ENCODE measurements around the gene FHAD1.

Gene FHAD1

DNA sequence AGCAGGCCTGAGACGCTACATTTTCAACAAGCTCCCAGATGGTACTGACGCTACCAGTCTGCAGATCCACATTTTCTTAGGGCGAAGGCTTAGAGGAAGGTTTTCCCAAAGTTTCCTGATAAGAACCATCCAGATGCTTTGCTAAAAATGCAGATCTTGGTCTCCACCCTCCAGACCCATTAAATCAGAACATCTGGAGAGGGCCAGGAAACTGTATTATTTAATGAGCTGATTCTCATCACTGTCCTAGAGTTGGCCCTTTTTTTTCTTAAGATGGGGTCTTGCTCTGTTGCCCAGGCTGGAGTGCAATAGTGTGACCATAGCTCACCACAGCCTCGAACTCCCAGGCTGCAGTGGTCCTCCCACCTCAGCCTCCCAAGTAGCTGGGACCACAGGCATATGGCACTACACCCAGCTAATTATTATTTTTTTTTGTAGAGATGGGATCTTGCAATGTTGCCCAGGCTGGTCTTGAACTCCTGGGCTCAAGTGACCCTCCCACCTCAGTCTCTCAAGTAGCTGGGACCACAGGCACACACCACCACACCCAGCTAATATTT, 95.5 kb downstream of the FHAD1 start:
- no peak for DNase-seq
- TF ChIP-seq, protein P1, sequence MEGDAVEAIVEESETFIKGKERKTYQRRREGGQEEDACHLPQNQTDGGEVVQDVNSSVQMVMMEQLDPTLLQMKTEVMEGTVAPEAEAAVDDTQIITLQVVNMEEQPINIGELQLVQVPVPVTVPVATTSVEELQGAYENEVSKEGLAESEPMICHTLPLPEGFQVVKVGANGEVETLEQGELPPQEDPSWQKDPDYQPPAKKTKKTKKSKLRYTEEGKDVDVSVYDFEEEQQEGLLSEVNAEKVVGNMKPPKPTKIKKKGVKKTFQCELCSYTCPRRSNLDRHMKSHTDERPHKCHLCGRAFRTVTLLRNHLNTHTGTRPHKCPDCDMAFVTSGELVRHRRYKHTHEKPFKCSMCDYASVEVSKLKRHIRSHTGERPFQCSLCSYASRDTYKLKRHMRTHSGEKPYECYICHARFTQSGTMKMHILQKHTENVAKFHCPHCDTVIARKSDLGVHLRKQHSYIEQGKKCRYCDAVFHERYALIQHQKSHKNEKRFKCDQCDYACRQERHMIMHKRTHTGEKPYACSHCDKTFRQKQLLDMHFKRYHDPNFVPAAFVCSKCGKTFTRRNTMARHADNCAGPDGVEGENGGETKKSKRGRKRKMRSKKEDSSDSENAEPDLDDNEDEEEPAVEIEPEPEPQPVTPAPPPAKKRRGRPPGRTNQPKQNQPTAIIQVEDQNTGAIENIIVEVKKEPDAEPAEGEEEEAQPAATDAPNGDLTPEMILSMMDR (IDR thresholded peaks at IDR 0.05) = no peak
- Mint-ChIP-seq H3K9me3 (peaks cover 15% of the 10 kb centered on the region), H3K4me1 (peaks cover 45% of the 10 kb centered on the region), H3K27me3 (ENCODE audit: low read depth, poor library complexity) (peaks cover 16% of the 10 kb centered on the region), H3K36me3 (ENCODE audit: low read depth) (no peaks in the 10 kb centered on the region), H3K4me3 (no peak overlapping the region), H3K27ac (no peak overlapping the region)

DNA sequence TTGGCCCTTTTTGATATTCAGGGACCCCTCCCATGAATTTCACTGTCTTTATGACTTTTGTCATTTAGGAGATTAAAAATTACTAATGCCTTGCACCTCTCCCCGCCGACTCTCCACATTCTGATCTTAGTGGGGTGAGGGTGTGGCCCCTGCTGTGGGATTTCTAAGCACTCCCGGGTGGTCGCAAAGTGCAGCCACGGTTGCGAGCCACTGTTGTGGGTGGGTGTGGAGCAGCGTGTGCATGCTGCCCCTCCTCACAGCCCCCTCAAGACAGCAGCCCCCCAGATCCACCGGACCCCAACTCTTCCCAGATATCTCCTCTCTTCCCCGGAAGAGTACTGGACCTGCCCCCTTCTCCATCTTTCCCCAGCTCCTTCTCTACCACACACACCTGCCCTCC, 96.1 kb downstream of the FHAD1 start:
- Mint-ChIP-seq H3K4me3 (no peak overlapping the region), H3K4me1 (peaks cover 43% of the 10 kb centered on the region), H3K36me3 (ENCODE audit: low read depth) (no peaks in the 10 kb centered on the region), H3K9me3 (peaks cover 14% of the 10 kb centered on the region), H3K27me3 (ENCODE audit: low read depth, poor library complexity) (peaks cover 15% of the 10 kb centered on the region), H3K27ac (no peak overlapping the region)
- DNase-seq = no peak
- TF ChIP-seq, protein P1 (IDR thresholded peaks at IDR 0.05) = no peak

DNA sequence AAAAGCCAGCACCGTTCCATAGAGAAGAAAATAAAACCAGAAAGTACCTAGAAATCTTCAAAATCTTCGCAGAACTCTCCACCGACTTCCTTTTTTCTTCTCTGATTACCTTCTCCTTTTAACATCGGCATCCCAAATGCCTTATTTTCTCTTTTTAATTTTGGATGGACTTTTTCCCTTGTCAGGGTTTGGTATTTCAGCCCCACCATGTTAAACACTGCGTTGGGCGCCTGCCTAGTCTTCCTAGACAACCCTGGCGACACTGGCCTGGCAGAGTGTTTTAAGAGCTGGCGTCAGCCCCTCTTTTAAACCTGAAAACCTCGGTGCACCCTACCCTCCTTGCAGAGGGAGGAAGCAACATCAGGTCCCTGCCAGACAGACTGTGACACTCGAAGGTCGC, 96.7 kb downstream of the FHAD1 start:
- peaks cover 10% of the 10 kb centered on the region for H3K27me3 Mint-ChIP-seq (ENCODE audit: low read depth, poor library complexity)
- H3K36me3 Mint-ChIP-seq (ENCODE audit: low read depth) = no peaks in the 10 kb centered on the region
- peak overlapping the region; percentile 24 for H3K27ac Mint-ChIP-seq
- no peak overlapping the region for H3K4me3 Mint-ChIP-seq
- DNase-seq = peak; percentile 25
- H3K9me3 Mint-ChIP-seq = peaks cover 8% of the 10 kb centered on the region
- TF ChIP-seq, protein P1 (IDR thresholded peaks at IDR 0.05) = no peak
- peaks cover 37% of the 10 kb centered on the region for H3K4me1 Mint-ChIP-seq

DNA sequence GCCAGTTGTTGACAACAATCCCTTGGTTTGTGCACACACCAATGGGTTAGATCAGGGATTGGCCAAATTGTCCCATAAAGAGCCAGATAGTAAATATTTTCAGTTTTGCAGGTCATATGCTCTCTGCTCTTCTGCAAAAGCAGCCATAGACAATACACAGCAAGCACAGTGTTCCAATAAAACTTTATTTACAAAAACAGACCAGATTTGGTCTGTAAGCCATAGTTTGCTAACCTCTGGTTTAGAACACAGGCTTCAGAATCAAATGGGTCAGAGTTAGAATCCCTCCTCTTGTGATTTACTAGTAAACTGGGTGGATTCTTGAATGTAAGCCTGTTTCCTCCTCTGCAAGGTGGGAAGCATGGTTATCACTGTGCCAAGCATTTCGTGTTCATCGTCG, 97.4 kb downstream of the FHAD1 start:
- Mint-ChIP-seq H3K4me1 (peaks cover 37% of the 10 kb centered on the region), H3K36me3 (ENCODE audit: low read depth) (no peaks in the 10 kb centered on the region), H3K4me3 (no peak overlapping the region), H3K27me3 (ENCODE audit: low read depth, poor library complexity) (peaks cover 10% of the 10 kb centered on the region), H3K27ac (no peak overlapping the region), H3K9me3 (peaks cover 7% of the 10 kb centered on the region)
- DNase-seq = no peak
- TF ChIP-seq, protein P1 (IDR thresholded peaks at IDR 0.05) = no peak

DNA sequence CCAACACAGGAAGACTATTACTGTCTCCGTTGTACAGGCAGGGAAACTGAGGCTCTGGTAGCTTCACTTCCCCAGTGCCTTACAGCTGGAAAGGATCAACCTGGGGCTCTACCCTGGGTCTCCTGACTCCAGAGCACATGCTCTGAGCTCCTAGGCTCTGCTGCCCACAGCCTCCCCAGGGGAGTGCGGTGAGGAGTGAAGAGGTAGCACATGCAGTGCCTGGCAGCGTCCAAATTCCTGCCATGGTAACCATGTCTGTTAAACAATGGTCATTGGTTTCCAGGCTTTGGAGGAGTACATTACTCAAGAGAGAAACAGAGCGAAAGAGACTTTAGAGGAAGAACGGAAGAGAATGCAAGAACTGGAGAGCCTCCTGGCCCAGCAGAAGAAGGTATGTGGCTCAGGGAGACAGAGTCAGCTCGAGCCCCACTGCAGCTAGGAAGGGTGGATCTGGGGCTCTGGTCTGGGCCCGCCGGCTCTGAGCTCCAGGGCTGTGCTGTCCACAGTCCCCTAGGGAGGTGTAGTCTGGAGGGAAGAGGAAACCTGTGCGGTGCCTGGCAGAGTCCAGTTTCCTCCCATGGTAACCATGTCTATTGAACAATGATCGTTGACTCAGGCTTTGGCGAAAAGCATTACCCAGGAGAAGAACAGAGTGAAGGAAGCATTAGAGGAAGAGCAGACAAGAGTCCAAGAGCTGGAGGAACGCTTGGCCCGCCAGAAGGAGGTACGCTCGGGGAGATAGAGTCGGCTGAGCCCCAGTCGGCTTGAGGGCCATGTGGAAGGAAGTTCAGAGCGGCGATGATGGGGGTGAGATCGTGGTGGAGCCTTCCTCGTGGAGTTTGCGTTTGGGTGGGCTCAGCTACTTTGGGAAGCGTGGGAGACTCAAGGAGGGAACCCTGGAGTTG, 98.0 kb downstream of the FHAD1 start:
- TF ChIP-seq, protein P1 (IDR thresholded peaks at IDR 0.05) = no peak
- Mint-ChIP-seq H3K4me3 (no peak overlapping the region), H3K4me1 (peaks cover 37% of the 10 kb centered on the region), H3K36me3 (ENCODE audit: low read depth) (no peaks in the 10 kb centered on the region), H3K27me3 (ENCODE audit: low read depth, poor library complexity) (peaks cover 14% of the 10 kb centered on the region), H3K27ac (no peak overlapping the region), H3K9me3 (peaks cover 4% of the 10 kb centered on the region)
- DNase-seq = no peak
